Measurements from ENCODE around the gene RXFP2.

RXFP2 gene

DNA sequence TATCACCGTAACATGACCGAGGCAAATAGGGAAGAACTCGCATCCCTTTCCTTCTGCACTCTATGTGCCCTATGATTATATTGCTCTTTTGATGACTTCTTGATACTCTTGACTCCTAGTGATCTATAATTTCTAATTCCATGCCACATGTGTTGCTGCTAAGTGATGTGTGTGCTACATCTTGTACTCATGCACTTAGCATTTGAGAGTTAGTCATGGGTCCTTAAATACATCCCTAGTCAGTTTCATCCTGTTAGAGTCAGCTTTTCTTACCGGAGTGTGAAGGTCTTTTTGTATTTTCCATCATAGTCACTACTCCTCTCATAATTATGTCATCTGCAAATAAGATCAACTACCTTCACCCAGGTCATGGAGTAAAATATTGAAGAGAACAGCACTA, 30.2 kb downstream of the RXFP2 start:
- peak; percentile 48 for DNase-seq

DNA sequence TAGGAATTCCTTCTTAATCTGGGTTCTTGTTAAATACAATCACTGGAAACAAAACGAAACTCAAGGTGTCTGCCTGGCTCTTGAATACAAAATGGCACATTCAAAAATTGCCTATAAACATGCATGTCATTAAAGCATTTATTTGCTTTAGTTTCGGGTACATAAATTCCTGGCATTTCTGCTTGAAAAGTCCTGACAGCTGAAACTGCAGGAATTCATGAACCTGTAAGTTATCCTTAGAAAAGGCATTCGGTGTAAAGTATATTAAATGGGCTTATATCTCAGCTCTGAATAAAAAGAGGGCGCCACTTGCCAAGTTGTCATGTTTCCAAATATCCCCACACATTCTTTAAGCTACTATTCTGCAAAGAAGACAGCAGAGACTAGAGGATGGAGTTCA, 32.9 kb downstream of the RXFP2 start:
- no peak for DNase-seq

DNA sequence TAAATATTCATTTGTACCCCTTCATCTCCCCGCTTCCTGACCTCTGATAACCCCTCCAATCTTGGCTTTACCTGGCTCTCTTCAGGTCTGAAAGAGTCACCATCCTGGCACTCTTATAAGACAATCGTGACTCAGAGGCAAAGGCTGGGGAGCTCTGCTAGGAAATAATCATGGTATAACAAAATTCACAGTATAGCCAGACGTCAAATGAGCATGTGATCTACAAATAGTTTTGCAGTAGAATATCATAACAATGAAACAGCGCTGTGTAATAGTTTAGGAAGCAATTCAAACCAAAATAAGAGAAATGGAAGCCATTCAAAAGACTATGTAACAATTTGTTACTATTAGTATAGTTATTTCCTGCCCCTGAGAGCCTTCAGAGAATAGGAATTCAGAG, 34.2 kb downstream of the RXFP2 start:
- DNase-seq: peak; percentile 74

DNA sequence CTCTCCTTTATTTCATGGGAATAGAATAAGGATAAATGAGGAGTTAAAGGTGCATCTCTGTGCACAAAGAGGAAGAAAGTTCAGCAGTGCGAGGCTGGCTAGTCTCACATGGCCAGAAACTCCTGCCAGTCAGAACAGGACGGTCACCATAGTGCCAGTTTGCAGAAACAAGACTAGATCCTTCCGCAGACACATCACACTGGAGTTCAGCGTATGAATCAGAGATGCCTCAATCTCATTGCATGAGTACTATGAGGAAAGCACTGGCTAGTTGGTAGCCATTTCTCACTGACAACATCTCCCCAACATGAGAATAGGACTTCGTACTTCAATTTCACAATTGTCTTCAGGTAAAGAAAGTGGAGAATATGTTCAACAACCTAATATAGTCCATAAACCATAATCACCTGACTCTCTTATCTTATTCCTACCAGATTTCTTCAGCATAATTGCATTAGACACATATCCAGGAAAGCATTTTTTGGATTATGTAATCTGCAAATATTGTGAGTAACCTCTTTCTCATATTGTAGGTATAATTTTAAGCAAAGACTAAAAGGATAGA, 34.9 kb downstream of the RXFP2 start:
- DNase-seq: no peak

DNA sequence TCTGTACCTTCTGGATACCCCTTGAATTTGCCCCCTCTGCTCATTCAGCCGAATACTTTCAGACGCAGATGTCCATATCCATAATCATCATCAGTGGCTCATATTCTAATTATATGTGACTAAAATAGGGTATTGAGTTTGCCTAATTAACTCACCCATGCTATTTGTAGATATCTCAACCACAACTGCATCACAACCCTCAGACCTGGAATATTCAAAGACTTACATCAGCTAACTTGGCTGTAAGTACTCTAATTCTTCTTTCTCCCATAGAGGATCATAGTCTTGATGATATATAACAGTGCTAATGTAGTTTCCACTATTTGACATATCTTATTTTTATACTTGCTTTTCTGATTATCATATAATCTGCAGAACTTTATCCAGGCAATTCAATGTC, 35.8 kb downstream of the RXFP2 start:
- DNase-seq: peak; percentile 44

DNA sequence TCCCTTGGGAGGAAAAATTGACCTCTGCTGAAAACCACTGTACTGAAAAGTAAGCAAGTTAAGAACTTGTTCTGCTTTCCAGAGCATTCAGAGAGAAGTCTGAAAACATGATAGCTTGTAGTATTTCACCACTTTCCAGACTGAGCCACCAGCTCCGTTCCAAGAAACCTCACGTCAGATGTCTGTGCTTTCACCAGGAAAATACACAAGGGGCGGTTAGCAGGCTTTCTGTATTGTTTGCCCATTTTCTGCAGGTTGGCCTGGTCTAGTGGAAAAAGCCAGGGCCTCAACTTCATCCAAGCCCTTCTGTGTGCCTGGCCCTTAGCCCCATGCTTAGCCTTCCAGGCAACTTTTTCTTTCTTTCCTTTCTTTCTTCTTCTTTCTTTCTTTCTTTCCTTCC, 36.4 kb downstream of the RXFP2 start:
- no peak for DNase-seq

DNA sequence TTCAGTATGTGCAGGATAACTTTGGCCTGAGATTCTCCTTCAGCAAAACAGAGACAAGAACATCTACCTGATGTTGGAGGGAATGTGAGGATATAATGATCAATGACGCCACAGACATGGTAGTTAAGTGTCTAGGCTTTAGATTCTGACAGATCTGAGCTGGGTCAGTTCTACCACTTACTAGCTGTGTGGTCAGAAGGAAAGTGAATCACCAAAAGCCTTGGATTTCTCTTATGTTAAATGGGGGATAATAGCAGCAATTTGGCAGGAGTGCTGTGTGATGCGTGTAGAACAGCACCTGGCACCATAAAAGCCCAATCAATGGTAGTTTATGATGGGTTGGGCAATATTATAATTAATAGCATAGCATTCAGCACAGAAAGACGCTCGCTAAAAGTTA, 41.7 kb downstream of the RXFP2 start:
- DNase-seq: no peak

DNA sequence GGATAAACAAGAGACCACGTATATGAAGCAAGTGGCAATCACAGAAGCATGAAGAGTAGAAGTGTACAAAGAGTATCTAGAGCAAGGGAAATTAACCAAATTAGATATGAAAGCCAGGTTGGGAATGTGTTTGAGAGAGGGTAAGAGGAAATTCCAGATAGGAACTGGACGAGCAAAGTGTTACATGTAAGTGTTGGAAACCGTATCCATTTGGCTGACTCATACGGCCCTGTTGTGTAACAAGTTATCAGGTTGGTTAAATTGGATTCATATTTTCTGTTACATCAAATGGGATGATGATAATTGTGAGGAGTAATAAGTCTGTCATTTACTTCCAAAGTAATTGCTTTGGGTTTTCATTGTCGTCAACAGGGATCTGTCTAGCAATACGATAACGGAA, 46.7 kb downstream of the RXFP2 start:
- no peak for DNase-seq

DNA sequence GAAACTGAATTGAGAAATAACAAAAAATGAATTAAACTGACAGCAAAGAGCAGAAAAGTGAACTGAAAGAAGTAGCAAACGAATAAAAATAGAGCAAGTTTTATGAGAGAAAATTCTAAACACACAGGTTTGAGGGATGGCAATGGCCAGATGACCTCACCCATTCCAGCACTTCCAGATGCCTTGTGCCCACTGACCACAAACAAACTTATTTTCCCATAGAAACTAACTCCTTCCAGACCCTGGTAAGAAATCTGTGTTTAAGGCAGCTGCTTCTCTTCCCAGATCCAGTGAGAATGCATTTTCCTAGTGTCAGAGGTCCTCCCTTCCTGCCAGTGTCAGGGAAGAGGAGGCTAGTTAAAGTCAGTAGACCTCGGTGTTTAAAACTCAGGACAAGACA, 51.7 kb downstream of the RXFP2 start:
- no peak for DNase-seq

DNA sequence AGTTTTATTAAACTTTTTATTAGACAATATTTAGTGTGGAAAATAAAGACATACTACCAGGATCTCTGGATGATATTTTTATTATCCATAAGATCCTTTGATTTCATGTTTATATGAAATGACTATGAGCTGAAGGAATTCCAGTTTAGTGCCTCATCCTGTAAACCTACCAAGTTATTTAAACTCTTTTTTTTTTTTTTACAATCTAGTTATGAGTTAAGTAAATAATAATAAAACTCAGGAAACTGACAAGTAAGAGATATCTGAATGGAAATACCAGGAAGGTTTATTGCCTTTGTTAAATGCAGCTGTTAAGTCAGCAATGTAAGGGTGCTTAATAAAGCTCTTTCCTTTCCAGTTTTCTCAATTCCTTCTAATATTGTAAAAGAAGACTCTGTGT, 53.9 kb downstream of the RXFP2 start:
- DNase-seq: peak; percentile 28

DNA sequence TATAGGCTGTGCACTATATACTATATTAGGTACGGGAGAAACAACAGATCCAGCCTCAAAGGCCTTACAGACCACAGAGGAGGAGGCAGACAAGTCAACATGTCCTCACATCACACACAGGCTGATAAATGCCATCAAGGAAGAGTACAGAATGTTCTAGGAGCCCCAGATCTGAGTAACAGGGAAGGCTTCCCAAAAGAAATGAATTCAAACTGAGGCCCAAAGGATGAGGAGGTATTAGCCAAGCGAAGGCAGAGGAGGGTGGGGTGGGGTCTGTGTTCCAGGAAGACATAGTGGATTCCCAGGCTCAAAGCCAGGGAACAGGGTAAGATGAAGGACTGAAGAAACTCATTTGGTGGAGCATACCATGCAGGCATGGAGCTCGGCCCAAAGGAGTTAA, 55.1 kb downstream of the RXFP2 start:
- no peak for DNase-seq

DNA sequence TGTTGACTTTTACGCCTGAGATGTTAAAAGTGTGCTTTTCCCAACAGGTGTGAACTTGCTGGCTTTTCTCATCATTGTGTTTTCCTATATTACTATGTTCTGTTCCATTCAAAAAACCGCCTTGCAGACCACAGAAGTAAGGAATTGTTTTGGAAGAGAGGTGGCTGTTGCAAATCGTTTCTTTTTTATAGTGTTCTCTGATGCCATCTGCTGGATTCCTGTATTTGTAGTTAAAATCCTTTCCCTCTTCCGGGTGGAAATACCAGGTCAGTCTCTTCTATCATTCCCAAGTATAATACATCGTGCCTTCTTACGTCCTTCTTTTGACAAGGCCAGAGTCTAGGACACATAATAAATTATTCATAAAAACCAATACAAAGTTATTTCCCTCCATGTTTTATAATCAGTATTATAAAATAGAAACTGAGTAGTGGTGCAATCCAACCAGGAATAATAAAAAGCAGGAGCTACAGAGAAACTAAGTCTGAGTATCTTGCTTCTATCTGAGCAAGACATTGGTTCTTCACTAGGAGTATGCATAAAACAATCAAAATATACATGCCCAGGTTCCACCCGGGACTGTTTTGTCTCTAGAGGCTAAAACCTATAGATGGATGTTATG, 57.9 kb downstream of the RXFP2 start:
- peak; percentile 59 for DNase-seq

DNA sequence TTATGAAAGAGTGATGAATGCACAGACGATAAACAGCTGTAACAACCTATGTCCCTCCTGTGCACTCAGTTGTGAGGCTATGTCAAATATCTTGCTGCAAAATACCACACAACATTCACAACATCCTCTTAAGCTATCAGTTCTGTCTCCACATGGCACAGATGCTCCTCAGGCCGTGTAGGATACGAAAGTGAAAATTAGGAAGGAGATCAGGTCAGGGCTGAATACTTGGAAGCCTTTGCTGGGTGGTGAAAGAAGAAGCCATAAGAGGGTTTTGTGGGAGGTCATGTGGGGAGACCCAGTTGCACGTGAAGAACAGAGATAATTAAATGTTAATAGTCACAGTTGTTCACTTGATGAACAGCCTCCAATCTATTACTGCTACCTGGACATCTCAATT, 58.9 kb downstream of the RXFP2 start:
- DNase-seq: no peak

DNA sequence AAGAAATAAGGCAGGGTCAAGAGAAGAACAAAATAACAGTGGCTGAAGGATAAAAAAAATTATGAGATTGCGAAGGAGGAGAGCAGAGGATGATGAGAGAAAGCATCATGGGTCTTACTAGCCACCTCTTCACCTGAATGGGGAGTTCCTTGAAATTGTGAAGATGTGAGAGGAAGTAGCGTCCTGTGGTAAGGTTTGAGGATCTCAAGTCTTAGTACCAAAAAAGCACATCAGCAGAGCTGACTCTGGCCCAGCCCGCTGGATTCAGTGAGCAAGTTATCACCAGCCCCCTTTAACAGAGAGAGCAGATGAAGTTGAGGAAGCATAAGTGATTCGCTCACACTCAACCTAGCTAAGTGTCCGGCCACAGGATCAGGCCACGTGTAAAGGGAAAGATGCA, 61.8 kb downstream of the RXFP2 start:
- DNase-seq: no peak

DNA sequence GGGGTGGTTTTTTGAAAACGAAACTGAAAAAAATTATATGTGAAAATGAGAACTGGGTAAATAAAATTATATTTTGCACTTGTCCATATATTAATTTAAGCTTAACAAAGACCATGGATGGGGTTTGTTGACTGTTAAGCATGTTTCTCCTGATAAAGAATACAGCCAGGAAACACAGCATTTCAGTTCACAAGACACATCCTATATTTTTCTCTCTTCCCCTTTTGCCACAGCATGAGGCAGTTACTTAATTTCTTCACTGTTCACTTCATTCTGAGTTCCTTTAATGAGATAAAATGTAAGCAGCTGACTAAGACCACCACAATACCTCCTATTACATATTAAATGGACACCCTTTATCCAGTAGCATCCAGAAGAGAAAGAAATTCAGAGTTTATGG, 64.0 kb downstream of the RXFP2 start:
- no peak for DNase-seq

DNA sequence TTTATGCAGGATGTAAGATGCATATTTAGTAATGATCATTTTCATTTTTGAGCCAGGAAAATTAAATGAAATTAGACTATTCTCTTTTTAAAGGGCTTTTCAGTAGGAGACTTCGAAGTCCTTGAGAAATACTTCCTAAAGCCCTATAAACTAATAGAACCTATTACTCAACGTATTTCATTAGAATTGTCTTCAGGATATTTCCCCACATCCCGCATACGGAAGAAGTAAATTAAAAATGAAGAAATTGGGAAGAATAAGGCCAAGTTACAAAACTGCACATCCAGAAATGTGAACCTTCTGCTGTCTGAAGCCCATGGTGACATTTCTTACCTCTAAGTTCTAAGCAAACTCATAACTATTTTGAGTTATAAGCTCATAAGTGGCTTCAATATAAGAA, 66.5 kb downstream of the RXFP2 start:
- no peak for DNase-seq

DNA sequence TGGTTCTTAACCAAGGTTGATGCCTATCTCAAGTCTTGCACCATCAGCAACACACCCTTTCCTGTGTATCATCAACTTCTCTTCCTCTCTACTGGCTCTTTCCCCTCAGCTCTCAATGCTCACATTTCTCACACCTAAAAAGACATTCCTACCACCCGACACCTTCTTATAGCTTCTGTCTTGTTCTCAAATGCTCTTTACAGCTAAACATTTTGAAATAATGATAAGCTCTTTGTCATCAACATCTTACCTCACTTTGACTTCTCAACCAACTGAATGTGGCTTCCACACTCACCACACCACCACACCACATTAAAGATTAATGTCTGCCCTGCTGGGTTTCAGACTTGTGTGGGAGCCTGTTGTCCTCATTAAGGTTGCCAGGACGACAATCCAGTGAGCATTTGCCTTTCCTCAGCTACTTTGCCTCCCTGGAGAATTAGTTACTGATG, 67.8 kb downstream of the RXFP2 start:
- DNase-seq: no peak

DNA sequence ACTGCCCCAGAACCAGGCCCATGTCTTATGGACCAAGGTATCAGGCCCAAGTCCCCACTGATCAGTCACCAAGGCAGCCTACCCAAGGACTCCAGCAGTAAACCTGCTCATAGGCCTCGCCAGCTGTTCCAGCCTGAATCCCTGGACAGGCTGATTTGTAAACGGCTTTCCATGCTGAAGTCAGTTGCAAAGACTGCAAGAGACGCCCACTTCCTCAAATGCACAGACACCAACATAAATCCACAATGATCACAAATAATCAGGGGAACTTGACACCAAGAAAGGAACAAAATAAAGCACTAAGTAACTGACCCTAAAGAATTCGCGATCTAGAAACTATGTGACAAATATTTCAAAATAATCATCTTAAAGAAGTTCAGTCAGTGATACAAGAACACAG, 75.2 kb downstream of the RXFP2 start:
- DNase-seq: no peak

DNA sequence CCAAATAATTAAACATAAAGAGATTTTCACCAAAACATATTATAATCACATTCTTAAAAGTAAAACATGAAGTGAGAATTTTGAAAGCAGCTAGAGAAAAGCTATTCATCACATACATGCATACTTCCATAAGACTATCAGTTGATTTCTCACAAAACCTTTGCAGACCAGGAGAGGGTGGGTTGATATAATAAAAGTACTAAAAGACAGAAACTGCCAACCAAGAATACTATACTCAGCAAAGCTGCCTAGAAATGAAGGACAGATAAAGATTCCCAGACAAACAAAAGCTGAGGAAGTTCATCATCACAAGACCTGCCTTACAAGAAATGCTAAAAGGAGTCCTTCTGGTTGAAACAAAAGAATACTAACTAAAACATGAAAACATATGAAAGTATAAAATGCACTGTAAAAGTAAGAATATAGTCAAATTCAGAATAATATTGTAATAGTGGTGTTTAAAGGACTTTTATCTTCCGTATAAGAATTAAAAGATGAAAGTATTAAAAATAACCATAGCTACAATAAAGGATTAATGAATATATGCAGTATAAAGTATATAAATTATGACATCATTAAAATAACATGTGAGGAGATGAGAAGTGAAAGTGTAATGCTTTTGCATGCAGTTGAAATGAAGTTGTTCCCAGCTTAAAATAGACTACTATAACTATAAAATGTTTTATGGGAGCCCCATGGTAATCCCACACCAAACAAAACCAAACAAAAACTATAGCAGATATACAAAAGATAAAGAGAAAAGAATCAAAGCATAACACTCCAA, 76.2 kb downstream of the RXFP2 start:
- DNase-seq: no peak

DNA sequence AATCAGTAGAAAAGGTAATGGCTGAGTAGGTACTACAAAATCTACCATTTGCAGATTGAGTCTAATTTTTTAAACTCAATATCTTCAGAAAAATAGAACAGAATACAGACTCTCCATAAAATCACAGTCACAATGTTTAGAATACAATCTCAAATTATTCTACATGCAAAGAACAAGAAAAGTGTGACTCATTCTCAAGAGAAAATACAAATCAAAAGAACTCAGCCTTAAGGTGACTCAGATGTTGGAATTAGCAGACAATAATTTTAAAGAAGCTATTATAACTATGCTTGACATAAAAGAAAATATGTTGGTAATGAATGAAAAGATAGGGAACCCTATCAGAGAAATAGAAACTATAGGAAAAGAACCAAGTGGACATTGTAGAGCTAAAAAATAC, 78.9 kb downstream of the RXFP2 start:
- no peak for DNase-seq

DNA sequence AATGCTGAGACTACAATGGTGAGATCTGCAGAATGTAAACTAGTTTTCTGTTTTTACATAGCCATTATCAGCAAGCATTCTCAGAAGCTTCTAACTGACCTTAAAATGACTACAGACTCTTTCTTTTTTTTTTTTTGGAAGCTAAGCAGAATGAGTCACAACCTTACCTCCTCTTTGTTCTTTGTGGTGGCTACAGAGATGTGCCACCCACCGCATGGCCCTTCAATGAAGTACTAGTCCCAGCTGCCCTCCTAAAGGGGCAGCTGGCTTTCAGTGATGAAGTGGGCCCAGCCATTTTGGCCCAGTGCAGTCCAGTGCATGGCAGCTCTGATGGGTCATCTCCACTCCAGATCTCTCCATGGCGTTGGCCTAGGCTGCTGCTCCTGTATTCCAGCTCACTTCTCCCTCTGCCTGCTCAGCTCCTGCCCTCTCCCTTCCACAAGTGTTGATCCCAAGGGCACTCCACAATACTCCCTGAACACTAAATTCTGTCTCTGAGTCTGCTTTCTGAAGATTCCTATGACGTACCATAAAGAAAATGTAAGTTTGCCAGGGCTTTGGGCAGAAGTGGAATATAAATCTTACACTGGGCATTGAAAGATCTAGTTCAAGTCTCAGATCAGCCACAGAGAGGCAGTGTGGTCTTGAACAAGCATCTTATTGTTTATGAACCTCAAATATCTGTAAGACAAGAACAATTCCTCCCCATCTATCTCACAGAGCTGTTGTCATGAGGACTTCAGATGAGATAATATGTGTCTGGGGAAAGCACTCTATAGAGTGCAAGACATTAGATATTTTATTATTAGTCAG, 85.6 kb downstream of the RXFP2 start:
- no peak for DNase-seq

DNA sequence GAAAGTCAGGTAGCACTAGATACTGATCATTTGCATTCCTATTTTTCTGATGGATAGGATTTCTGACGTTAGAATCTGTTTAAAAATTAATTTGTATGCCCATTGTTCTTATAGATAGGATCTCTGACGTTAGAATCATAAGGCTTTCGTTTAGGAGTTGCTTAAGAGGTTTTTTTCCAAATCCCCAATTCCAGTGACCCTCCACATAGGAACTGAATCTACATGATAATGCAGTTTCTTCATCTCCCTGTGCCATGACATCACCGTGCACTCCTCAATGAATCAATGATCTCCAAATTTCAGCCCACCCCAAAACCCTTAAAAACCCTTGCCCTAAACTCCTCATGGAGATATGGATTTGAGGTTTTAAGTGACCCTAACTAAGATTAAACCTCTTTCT, 87.2 kb downstream of the RXFP2 start:
- DNase-seq: no peak

DNA sequence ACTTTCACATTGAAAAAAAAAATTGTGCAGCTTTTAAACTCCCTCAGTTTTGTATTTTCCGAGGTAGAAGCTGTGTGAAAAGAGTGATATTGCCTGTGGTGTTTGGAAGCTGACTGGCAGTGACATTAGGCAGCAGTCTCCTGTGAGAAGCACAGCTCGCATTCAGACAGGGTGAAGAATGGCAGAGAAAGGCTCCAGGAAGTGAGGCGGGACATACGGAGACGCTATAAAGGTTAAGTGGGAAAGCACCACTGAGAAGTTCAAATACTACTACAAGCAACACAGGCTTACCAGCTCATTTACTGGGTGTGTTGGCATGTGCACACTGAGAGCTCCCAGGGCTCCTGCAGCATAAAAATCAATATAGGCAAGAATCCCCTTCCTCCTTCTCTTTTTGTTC, 88.4 kb downstream of the RXFP2 start:
- no peak for DNase-seq

All from fibroblast of skin of abdomen (primary cell).